Cardiac muscle cell (in vitro differentiated cells and primary cell): Measurements from ENCODE around the gene TFDP2. TPM values are rescaled to one million over a fixed set of nuclear protein-coding genes. Genes with fewer than 3 reads are reported as not detected.
"Not testable (repeated sequence)": the region's sequence is repeated elsewhere in the genome, so short reads cannot be mapped to it uniquely, and the experiment has no call there.

Experiments used
- DNase-seq, 2 donors: peaks; one replicate each; pipeline versions ENCODE4 v3.0.0 to v3.0.0-alpha.2; 2010 to 2017; ENCODE audit warnings: low read depth in 1 of 2, low spot score in 1 of 2
- H3K27ac ChIP-seq: fragments of 200-600 bp; sonication (generic); 2 replicates; pipeline ENCODE4 v1.5.1; 2016
- H3K27me3 ChIP-seq: fragments of 200-600 bp; sonication (generic); 2 replicates; pipeline ENCODE4 v1.6.0; 2016; ENCODE audit warnings: control low read depth
- H3K36me3 ChIP-seq: fragments of 200-600 bp; sonication (generic); 2 replicates; pipeline ENCODE4 v1.5.1; 2016; ENCODE audit warnings: control low read depth
- H3K4me1 ChIP-seq: fragments of 200-600 bp; sonication (generic); 2 replicates; pipeline ENCODE4 v1.8.1; 2017; ENCODE audit warnings: low read depth, mild to moderate bottlenecking, mixed run types
- H3K4me3 ChIP-seq: fragments of 200-600 bp; sonication (generic); 2 replicates; pipeline ENCODE4 v1.5.1; 2016; ENCODE audit warnings: mild to moderate bottlenecking
- H3K9me3 ChIP-seq: fragments of 200-600 bp; sonication (generic); 2 replicates; pipeline ENCODE4 v1.5.1; 2017; ENCODE audit warnings: low read depth, mild to moderate bottlenecking, control low read depth
- polyA plus RNA-seq: library from polyadenylated mRNA; unstranded; fragments of >200 nt; fragmentation: Nextera tagmentation; extraction: Ambion mirVana; gene quantifications from 2 replicates; pipeline ENCODE4 v1.2.1, GENCODE V29; 2016
- total RNA-seq: library from RNA; depleted of rRNA; stranded (reverse); fragments of >200 nt; gene quantifications from 2 replicates; pipeline ENCODE4 v1.2.3, GENCODE V29; 2016
- TF ChIP-seq, protein P1 (sequence below): IDR thresholded peaks from 2 replicates; pipeline ENCODE4 v1.5.1; 2012; ENCODE audit warnings: low read depth, mild to moderate bottlenecking, low read length

Gene TFDP2
- total and polyA plus RNA-seq, 2 experiments from 2014 or later: 60.8 to 95.2 TPM

DNA sequence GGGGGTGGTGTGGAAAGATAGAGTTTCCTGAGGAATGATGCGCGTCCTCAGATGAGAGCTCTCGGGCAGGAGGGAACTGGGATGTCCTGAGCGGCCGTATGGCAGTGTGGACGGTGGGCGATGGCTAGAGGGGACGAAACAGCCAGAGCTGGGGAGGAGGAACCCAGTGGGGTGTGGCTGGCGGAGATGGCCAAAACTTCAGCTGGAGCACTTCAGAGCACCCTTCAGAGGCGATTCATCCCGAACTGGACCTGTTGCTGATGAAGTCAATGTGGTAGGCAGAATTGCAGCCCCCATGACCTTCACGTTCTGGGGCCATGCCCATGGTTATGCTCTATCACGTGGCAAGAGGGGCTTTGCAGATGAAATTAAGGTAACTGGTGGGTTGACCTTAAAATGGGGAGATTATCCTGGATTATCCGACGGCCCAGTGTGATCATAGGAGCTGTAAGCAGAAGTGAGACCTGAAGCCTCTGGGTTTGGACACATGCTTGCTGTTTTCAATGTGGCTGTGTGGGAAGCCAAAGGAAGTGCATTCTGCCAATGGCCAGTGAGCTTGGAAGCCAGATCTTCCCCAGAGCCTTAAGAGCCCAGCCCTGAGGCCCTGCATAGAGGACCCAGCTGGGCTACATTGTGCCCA lies 220.6 kb downstream of the TFDP2 start:
- no peak for DNase-seq
- H3K4me3 ChIP-seq: no peak overlapping the region
- H3K27me3 ChIP-seq: no peaks in the 10 kb centered on the region
- no peak overlapping the region for H3K27ac ChIP-seq
- no peaks in the 10 kb centered on the region for H3K9me3 ChIP-seq
- TF ChIP-seq, protein P1, sequence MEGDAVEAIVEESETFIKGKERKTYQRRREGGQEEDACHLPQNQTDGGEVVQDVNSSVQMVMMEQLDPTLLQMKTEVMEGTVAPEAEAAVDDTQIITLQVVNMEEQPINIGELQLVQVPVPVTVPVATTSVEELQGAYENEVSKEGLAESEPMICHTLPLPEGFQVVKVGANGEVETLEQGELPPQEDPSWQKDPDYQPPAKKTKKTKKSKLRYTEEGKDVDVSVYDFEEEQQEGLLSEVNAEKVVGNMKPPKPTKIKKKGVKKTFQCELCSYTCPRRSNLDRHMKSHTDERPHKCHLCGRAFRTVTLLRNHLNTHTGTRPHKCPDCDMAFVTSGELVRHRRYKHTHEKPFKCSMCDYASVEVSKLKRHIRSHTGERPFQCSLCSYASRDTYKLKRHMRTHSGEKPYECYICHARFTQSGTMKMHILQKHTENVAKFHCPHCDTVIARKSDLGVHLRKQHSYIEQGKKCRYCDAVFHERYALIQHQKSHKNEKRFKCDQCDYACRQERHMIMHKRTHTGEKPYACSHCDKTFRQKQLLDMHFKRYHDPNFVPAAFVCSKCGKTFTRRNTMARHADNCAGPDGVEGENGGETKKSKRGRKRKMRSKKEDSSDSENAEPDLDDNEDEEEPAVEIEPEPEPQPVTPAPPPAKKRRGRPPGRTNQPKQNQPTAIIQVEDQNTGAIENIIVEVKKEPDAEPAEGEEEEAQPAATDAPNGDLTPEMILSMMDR: no peak
- no peaks in the 10 kb centered on the region for H3K4me1 ChIP-seq
- peaks cover 1% of the 10 kb centered on the region for H3K36me3 ChIP-seq

DNA sequence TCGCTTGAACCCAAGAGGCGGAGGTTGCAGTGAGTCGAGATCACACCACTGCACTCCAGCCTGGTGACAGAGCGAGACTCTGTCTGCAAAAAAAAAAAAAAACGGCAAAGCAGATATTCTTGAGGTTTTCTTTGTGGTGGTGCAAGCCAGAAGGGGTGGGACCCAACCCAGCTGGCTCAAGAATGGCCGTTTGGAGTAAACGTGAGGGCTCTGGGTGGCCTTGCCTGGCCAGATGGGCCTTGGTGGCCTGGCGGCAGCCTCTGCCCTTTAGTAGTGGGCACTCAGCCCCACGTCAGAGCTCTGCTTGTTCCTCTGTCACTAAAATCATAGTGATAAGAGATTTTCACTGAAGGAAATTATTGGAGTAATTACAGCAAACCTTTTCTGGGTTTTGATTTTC lies 222.4 kb downstream of the TFDP2 start:
- TF ChIP-seq, protein P1: no peak
- Histone ChIP-seq H3K4me1 (no peaks in the 10 kb centered on the region), H3K4me3 (no peak overlapping the region), H3K27ac (no peak overlapping the region), H3K27me3 (no peaks in the 10 kb centered on the region), H3K36me3 (peaks cover 6% of the 10 kb centered on the region), H3K9me3 (no peaks in the 10 kb centered on the region)
- no peak for DNase-seq

DNA sequence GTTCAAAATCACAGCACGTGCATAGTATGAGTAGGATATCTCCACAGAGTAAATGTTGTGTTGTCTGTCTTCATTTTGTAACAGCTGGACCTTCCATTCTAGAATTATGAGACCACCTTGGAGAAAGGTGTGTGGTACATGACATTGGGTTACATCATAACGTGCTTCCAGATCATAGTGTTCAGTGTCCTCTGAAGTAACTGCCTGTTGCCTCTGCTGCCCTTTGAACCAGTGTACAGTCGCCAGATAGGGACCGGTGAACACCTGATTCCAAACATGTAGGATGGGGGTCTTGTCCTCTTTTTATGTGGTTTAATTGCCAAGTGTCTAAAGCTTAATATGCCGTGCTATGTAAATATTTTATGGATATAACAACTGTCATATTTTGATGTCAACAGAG lies 223.7 kb downstream of the TFDP2 start:
- not testable (repeated sequence) for H3K27me3 ChIP-seq, H3K27ac ChIP-seq, H3K36me3 ChIP-seq, H3K4me1 ChIP-seq, H3K4me3 ChIP-seq, H3K9me3 ChIP-seq, DNase-seq

DNA sequence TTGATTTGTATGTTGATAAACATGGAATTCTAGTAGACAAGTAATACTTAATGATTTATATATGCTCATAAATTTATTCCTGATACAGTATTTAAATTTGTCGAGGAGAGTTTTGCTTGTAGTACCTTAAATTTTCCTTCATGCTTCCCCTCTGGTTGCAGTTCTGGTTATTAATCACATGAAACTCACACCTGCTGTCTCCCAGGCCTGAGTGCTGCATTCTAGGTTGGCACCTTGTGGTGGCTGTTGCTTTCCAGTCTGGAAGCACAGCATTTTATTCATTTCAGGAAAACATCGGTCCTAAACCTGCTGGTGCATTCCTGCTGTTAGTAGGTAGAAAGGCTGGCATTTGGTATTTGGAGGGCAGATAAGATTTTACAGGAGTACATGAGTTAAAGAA lies 228.0 kb downstream of the TFDP2 start:
- H3K36me3 ChIP-seq: peaks cover 10% of the 10 kb centered on the region
- H3K27me3 ChIP-seq: no peaks in the 10 kb centered on the region
- TF ChIP-seq, protein P1: no peak

DNA sequence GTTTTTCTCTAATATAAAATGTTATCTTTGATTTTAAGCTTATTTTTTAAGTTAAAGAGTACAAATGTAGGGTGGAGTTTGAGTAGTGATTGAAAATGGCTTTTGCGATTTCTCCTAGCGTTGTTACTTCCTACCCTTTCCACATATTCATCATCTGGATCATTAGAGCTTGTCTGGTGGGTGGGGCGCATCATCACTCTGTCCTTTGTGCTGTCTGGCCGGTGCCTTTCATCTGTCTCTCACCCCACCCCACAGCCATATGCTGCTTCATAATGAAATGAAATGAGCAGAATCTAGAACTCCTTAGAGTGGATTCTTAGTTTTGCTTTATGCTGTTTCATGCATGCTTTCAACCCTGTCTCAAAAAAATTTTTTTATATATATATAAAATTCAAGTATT lies 228.6 kb downstream of the TFDP2 start:
- H3K36me3 ChIP-seq: peaks cover 10% of the 10 kb centered on the region
- no peak for DNase-seq
- no peak overlapping the region for H3K4me3 ChIP-seq
- TF ChIP-seq, protein P1: no peak
- H3K27ac ChIP-seq: no peak overlapping the region
- no peaks in the 10 kb centered on the region for H3K4me1 ChIP-seq
- H3K9me3 ChIP-seq: no peaks in the 10 kb centered on the region
- H3K27me3 ChIP-seq: no peaks in the 10 kb centered on the region

More for the DNA sequence above, 228.0 kb downstream of the TFDP2 start:
- Histone ChIP-seq H3K4me3 (no peak overlapping the region), H3K27ac (no peak overlapping the region), H3K9me3 (no peaks in the 10 kb centered on the region), H3K4me1 (no peaks in the 10 kb centered on the region)
- no peak for DNase-seq

DNA sequence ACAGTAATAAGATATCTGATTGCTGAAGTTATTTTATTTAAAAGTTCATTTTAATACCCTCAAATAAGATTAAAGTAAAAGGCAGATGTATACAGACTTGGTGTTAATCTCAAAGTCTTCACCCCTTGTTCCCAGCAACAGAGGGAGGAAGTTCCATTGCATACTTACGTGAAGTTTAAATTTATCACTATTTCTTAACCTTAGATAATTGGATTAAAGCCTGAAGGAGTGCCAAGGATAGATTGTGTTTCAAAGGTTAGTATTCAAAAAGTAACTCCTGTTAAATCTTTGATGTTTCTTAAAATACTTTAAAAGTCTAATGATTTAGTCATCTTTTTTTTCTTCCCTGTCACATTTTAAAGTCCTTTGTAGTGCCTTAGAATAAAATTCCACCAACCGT lies 233.6 kb downstream of the TFDP2 start:
- peak in 1 of 2 donors; percentile 14 for DNase-seq
- Histone ChIP-seq H3K9me3 (no peaks in the 10 kb centered on the region), H3K4me3 (no peak overlapping the region), H3K4me1 (no peaks in the 10 kb centered on the region), H3K27ac (no peak overlapping the region), H3K27me3 (no peaks in the 10 kb centered on the region), H3K36me3 (peaks cover 8% of the 10 kb centered on the region)
- TF ChIP-seq, protein P1: no peak
